Hematopoietic multipotent progenitor cell (in vitro differentiated cells): ENCODE data around the gene MRPL40. TPM values are rescaled to one million over a fixed set of nuclear protein-coding genes. Genes with fewer than 3 reads are reported as not detected.

ENCODE experiments used
- DNase-seq, 3 donors: peaks; one replicate each; pipeline ENCODE4 v3.0.0-alpha.2; 2011 to 2015; ENCODE audit warnings: low read depth in 2 of 3, low spot score in 2 of 3
- total RNA-seq: library from RNA; depleted of rRNA; stranded (reverse); fragments of >200 nt; gene quantifications from one replicate; pipeline ENCODE4 v1.2.3, GENCODE V29; 2012

Gene MRPL40
- total RNA-seq, 1 donor = 10.0 TPM

DNA sequence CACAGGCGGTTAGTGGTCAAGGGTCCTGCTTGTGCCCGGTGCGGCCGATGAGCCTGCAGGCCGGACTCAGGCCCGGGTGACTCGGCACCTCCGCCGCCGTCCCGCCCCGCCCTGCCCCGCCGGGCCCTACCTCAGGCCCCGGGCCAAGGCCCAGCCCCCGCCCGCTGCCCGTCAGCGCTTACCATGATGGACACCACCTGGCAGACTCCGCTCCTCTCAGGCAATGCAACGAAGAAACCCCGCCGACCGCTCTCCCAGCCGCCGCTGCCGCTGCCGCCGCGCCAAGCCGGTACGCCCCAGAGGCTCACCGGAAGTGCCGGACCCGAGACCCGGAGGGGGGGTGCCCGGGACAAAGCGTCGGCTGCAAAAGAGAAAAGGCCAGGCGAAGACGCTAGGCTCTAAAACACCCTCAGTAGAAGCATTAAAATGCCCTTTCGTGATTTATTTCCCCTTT, 46.6 kb downstream of the MRPL40 start, which contains the start of gene UFD1:
Gene UFD1 (minus strand): TSS at position 293 of the 454 bp plus-strand sequence. CDS start 108 bp downstream, at position 185.
- DNase-seq = no peak

DNA sequence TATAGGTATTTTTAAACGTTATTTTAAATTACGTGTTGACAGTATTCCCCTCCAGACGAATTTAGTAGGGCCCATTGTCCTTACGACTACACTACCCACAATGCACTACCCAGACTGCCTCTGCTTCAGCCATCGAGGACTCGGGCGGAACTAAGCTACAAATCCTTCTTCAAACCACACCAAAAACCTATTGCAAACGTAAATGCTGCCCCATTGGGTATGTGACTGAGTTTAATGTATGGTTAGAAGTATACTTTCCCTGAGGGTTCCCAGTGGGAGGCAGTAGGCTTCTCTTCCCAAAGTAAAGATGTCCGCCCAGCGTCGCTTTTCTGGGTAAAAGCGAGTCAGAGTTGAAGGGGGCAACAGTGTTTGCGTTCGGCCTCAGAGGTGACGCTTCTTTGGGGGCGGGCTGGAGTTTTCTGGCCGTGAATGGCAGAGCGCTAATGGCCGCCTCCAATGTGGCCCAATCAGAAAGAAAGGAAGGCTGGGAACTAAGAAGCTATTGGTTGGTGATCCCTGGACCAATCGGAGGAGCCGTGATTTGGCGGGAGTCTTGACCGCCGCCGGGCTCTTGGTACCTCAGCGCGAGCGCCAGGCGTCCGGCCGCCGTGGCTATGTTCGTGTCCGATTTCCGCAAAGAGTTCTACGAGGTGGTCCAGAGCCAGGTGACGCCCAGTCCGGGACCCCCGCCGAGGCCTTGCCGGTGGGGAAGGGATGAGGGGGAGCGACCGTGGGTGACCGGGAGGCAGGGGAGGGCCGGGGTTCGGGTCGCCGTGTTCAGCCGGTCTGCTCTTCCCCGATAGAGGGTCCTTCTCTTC, 47.2 kb downstream of the MRPL40 start, which contains the start of gene CDC45:
Gene CDC45 (plus strand): TSS at position 566 of the 818 bp plus-strand sequence. CDS start 49 bp downstream, at position 615.
- peak; percentile 84 to 99 (median 98) for DNase-seq

DNA sequence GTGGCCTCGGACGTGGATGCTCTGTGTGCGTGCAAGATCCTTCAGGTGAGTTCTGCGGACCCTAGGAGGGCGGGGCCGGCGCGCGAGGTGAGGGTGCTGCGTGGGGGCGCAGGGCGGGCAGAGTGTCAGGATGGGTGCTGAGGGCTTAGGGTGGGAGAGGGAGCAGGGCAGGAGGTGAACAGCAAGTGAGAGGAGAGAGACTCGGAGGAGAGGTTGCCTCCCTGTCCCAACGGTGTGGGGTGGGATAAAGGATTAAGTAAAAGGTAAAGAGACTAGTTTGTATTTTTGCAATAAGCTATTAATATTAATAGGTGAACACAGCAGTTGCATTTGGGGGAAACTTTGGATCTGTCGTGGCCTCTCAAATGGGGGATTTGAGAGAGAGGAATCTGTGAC, 47.8 kb downstream of the MRPL40 start:
- no peak for DNase-seq

DNA sequence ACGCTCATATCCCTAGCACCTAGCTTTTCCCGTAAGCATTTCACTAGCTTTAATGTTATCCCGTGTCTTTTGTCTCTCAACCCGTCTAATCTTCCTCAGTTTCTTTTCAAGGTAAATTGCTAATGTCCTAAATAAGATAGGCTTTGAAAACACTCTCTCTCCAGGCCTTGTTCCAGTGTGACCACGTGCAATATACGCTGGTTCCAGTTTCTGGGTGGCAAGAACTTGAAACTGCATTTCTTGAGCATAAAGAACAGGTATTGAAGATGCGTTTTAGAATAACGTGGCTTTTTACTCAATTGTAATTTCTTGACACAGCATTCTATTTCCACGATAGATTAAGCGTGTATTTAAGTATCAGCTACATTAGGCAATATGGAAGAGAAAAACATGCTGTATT, 48.4 kb downstream of the MRPL40 start:
- no peak for DNase-seq

DNA sequence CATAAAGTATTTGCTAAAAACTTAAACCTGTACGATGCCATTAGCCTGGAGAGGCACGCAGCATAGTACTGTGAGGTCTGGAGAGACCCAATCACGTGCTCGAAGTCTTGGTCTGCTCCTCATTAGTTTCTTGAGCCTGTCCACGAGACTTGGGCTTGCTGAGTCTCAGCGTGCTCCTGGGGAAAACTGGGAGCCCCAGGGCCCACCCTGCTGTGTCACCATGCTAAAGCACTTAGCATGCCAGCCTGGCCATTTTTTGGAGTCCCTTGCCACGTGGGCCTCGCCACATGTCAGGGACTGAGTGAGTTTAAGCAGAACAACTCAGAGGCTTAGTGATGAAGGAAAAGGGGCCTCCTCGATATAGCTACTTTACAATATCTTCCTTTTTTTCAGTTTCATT, 50.0 kb downstream of the MRPL40 start:
- no peak for DNase-seq

DNA sequence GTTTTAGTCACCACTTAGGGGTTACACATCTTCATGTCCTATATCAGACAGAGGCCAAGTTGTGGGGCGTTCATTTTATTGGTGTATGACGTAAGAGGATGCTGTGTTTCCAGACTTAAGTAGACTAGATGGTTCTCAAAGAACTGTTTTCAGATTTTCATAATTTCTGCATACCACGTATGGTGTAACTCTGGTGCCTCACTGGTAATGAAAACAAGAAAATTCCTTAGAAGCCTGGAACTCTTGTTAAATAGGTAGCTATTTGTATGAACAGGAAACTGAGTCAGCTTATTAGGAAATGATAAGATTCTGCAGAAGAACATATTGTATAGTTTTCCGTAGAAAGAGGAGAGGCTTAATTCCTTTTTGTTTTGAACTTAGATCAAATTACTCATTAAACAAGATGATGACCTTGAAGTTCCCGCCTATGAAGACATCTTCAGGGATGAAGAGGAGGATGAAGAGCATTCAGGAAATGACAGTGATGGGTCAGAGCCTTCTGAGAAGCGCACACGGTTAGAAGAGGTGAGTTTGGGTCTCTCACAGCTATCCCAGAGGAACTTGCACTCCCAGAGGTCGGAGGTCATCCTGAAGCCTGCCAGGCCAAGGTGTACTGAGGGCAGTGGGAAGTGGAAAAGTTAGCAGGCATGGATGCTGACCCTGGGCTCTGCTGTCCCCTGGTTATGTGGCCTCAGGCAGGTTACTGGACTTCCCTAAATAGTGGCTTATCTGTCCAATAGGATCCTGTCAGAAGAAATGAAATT, 51.3 kb downstream of the MRPL40 start:
- no peak for DNase-seq

Other genes with a start within 250 kb of the MRPL40 start
- gene CLTCL1, start 140.8 kb upstream of the MRPL40 start, total RNA-seq = 1.6 TPM
- gene HIRA, start 812 bp upstream of the MRPL40 start, total RNA-seq = 27.2 TPM
- gene C22orf39, start 15.2 kb downstream of the MRPL40 start, total RNA-seq = 58.7 TPM
- 36.9 TPM for gene UFD1, start 46.6 kb downstream of the MRPL40 start, total RNA-seq
- 8.9 TPM for gene CDC45, start 47.4 kb downstream of the MRPL40 start, total RNA-seq
- gene CLDN5, start 91.9 kb downstream of the MRPL40 start, total RNA-seq = 9.4 TPM